ENCODE measurements around the gene TMEM196. TPM values are rescaled to one million over a fixed set of nuclear protein-coding genes. Genes with fewer than 3 reads are reported as not detected.

Gene TMEM196
- not detected for total RNA-seq

GRCh38 chr7:19772841-19773760 is at the start of gene TMEM196:
Gene TMEM196, minus strand, starts transcription at chr7:19773617. Its CDS starts 921 bp downstream, at chr7:19772696.
- no peaks in the 10 kb centered on the region for H3K36me3 ChIP-seq
- peak in 1 of 2 donors; percentile 56 for DNase-seq (ENCODE audit: low spot score in 2 of 2)
- H3K4me1 ChIP-seq = peaks cover 14% of the 10 kb centered on the region
- peaks cover 54% of the 10 kb centered on the region for H3K27me3 ChIP-seq
- no peak within 1 kb of the TSS for H3K27ac ChIP-seq
- WGBS = 2% methylated on average over 49 of the region's 49 CpGs
- TF ChIP-seq CTCF (IDR thresholded peaks at IDR 0.05) (no peak), POLR2AphosphoS5 (IDR thresholded peaks at IDR 0.05) (no peak), POLR2A (IDR thresholded peaks at IDR 0.05) (no peak), EP300 (IDR thresholded peaks at IDR 0.05) (no peak)
- no peaks in the 10 kb centered on the region for H3K9me3 ChIP-seq
- H3K4me3 ChIP-seq = peak within 1 kb of the TSS; percentile 22

- Histone ChIP-seq H3K4me3 (no peak overlapping the region), H3K9me3 (peaks cover 3% of the 10 kb centered on the region), H3K36me3 (no peaks in the 10 kb centered on the region), H3K4me1 (no peaks in the 10 kb centered on the region), H3K27me3 (no peaks in the 10 kb centered on the region), H3K27ac (no peak overlapping the region)
- DNase-seq (ENCODE audit: low spot score in 2 of 2) = no peak
- WGBS = 66% methylated on average over 2 of the region's 2 CpGs
- TF ChIP-seq EP300 (IDR thresholded peaks at IDR 0.05) (no peak), POLR2A (IDR thresholded peaks at IDR 0.05) (no peak), CTCF (IDR thresholded peaks at IDR 0.05) (no peak), POLR2AphosphoS5 (IDR thresholded peaks at IDR 0.05) (no peak)
Observed at GRCh38 chr7:19816128-19816527, 42.7 kb upstream of the TMEM196 start.

- WGBS = 24% methylated on average over 2 of the region's 2 CpGs
- H3K27ac ChIP-seq = no peak overlapping the region
- no peaks in the 10 kb centered on the region for H3K36me3 ChIP-seq
- H3K4me1 ChIP-seq = no peaks in the 10 kb centered on the region
- no peak for DNase-seq (ENCODE audit: low spot score in 2 of 2)
- TF ChIP-seq POLR2AphosphoS5 (IDR thresholded peaks at IDR 0.05) = no peak
- no peak for TF ChIP-seq CTCF (IDR thresholded peaks at IDR 0.05)
- no peak for TF ChIP-seq EP300 (IDR thresholded peaks at IDR 0.05)
- no peak for TF ChIP-seq POLR2A (IDR thresholded peaks at IDR 0.05)
- no peaks in the 10 kb centered on the region for H3K27me3 ChIP-seq
- H3K9me3 ChIP-seq = no peaks in the 10 kb centered on the region
- H3K4me3 ChIP-seq = no peak overlapping the region
Observed at GRCh38 chr7:19815546-19815945, 42.1 kb upstream of the TMEM196 start.

GRCh38 chr7:19814776-19815175 is 41.4 kb upstream of the TMEM196 start:
- TF ChIP-seq EP300 (IDR thresholded peaks at IDR 0.05) (no peak), CTCF (IDR thresholded peaks at IDR 0.05) (no peak), POLR2A (IDR thresholded peaks at IDR 0.05) (no peak), POLR2AphosphoS5 (IDR thresholded peaks at IDR 0.05) (no peak)
- no peaks in the 10 kb centered on the region for H3K36me3 ChIP-seq
- H3K4me1 ChIP-seq = no peaks in the 10 kb centered on the region
- no peaks in the 10 kb centered on the region for H3K9me3 ChIP-seq
- no peaks in the 10 kb centered on the region for H3K27me3 ChIP-seq
- DNase-seq (ENCODE audit: low spot score in 2 of 2) = no peak
- WGBS = 73% methylated on average over 2 of the region's 2 CpGs
- no peak overlapping the region for H3K27ac ChIP-seq
- H3K4me3 ChIP-seq = no peak overlapping the region

- H3K4me3 ChIP-seq = no peak overlapping the region
- H3K4me1 ChIP-seq = no peaks in the 10 kb centered on the region
- no peak for DNase-seq (ENCODE audit: low spot score in 2 of 2)
- H3K27ac ChIP-seq = no peak overlapping the region
- no peak for TF ChIP-seq POLR2A (IDR thresholded peaks at IDR 0.05)
- no peak for TF ChIP-seq EP300 (IDR thresholded peaks at IDR 0.05)
- no peak for TF ChIP-seq CTCF (IDR thresholded peaks at IDR 0.05)
- TF ChIP-seq POLR2AphosphoS5 (IDR thresholded peaks at IDR 0.05) = no peak
- H3K9me3 ChIP-seq = no peaks in the 10 kb centered on the region
- H3K27me3 ChIP-seq = no peaks in the 10 kb centered on the region
- H3K36me3 ChIP-seq = no peaks in the 10 kb centered on the region
- WGBS = 43% methylated on average over 1 of the region's 1 CpG
Observed at GRCh38 chr7:19811386-19811785, 38.0 kb upstream of the TMEM196 start.
